Stomach (tissue), 4 donors: ENCODE measurements around the gene NOP56.

Experiments
- CTCF ChIP-seq, 7 experiments: fragments of 450-650 bp in 4 of 7; fragments of 200-600 bp in 3 of 7; sonication (generic) in 3 of 7; IDR thresholded peaks; one replicate each; pipeline ENCODE4 v1.5.1; 2016 to 2019; ENCODE audit warnings: antibody characterized with exemption in 7 of 7, control low read depth in 2 of 7, mild to moderate bottlenecking in 1 of 7
- EP300 ChIP-seq: sonication (generic); formaldehyde crosslinking; IDR thresholded peaks from one replicate; pipeline ENCODE4 v1.6.1; 2017; ENCODE audit warnings: antibody characterized with exemption
- POLR2AphosphoS5 ChIP-seq, 3 donors: sonication (generic); formaldehyde crosslinking; IDR thresholded peaks; one replicate each; pipeline ENCODE4 v1.6.1; 2016; ENCODE audit warnings: antibody characterized with exemption in 3 of 3

- TF ChIP-seq POLR2AphosphoS5 (IDR thresholded peaks at IDR 0.05) (no peak), EP300 (no peak), CTCF (IDR thresholded peaks at IDR 0.05) (no peak)
Measured at GRCh38 chr20:2695206-2695983, 43.0 kb downstream of the NOP56 start.
